Tibial nerve (tissue), 4 donors: ENCODE data around the gene NPHP4.

Source experiments
- CTCF ChIP-seq, 5 experiments: fragments of 200-600 bp in 3 of 5; fragments of 450-650 bp in 2 of 5; sonication (generic) in 3 of 5; IDR thresholded peaks; one replicate each; pipeline ENCODE4 v1.5.1; 2016 to 2019; ENCODE audit warnings: antibody characterized with exemption in 5 of 5, mild to moderate bottlenecking in 3 of 5, moderate library complexity in 2 of 5
- EP300 ChIP-seq, 2 donors: sonication (generic); formaldehyde crosslinking; IDR thresholded peaks; one replicate each; pipeline ENCODE4 v1.6.1; 2017; ENCODE audit warnings: antibody characterized with exemption in 2 of 2, mild to moderate bottlenecking in 1 of 2
- POLR2A ChIP-seq, 2 donors: fragments of 450-650 bp; IDR thresholded peaks; one replicate each; pipeline ENCODE4 v1.6.1; 2017; ENCODE audit warnings: antibody characterized with exemption in 2 of 2, mild to moderate bottlenecking in 2 of 2, moderate library complexity in 2 of 2

GRCh38 chr1:5975133-5975880, 16.9 kb downstream of the NPHP4 start:
- TF ChIP-seq CTCF (IDR thresholded peaks at IDR 0.05) (peak; percentile 63 to 72 (median 69)), POLR2A (IDR thresholded peaks at IDR 0.05) (no peak), EP300 (IDR thresholded peaks at IDR 0.05) (no peak)
